OCI-M1 (cell line): ENCODE results near the gene BRD7.

Source experiments
- DNase-seq: peaks from one replicate; lab custom pipeline; 2025; lab: John Stamatoyannopoulos, UW

Gene BRD7

GRCh38 chr16:50389900-50390299 lies 21.1 kb upstream of the BRD7 start:
- DNase-seq: peak; percentile 14

DNA sequence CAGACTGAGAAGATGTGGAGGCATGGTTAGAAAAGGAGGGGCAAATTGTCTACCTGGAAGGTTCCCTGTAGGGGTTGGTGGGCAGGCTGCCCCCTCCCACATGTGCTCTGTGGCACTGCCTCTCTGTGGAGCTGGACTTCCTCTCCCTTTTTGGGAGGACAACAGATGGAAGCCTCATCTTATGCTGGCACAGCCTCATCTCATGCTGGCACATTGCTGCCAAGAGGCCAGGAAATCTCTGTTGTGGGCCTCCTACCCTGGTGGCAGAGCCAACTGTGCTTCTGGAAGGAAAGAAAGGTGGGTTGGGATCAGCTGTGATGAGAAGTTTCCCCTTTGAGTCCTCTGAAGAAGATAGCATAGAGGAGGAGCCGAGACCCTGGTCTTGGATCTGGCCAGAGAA lies 19.7 kb upstream of the BRD7 start:
- no peak for DNase-seq

DNA sequence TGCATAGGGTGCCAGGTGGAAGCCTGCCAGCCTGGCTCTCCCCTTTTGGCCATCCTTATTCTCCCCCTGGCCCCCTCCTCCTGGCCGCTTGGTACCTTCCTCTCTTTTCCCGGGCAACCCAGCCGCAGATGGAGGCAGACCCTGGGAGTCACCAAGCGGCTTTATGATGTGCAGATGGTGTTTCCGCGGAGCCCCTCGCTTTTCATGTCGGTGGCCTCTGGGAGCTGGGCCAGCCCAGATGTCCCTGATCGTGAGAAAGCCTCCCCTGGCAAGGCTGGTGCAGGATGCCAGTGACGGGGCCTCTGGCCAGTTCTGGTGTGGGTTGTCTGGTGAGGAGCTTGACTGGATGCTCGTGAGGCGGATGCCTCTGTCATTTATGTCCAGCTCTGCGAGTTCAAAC lies 18.0 kb upstream of the BRD7 start:
- DNase-seq: no peak

- DNase-seq: no peak
Observed at GRCh38 chr16:50386139-50386538, 17.4 kb upstream of the BRD7 start.

GRCh38 chr16:50384500-50385135 lies 15.8 kb upstream of the BRD7 start:
- no peak for DNase-seq

GRCh38 chr16:50381679-50382440 lies 13.1 kb upstream of the BRD7 start:
- DNase-seq: peak; percentile 24

DNA sequence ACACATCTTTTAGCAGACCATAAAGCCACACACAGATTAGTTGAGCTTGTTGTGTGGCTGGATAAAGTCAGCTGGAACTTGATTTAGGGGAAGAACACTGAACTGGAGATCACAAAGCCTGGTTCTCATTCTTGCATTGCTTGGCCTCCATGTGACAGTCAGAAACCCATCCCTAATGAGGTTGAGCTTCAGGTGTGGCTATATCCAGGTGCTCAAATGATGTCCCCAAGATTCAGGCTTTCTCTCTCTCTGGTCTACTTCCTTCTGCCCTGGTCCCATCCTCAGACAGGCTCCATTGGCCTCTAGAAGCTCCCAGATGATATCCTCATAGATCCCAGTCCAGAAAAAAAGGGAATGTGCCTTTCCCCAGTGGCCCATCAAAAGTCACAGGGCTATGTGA lies 9.6 kb upstream of the BRD7 start:
- DNase-seq: no peak

DNA sequence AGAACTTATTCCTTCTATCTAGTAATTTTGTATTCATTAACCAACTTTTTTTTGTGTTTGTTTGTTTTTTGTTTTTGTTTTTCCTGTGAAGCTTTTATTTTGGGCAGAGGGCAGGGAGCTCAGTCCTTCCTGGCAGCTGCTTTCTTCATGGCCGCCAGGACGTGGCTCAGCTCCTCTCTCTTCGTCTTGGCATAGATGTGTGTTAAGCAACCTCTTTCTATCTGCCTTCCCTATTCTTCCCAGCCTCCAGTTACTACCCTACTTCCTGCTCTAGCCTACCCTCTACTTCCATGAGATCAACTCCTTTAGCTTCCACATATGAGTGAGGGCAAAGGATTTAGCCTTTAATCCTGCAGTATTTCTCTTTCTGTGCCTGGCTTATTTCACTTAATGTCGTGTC lies 8.2 kb upstream of the BRD7 start:
- no peak for DNase-seq

DNA sequence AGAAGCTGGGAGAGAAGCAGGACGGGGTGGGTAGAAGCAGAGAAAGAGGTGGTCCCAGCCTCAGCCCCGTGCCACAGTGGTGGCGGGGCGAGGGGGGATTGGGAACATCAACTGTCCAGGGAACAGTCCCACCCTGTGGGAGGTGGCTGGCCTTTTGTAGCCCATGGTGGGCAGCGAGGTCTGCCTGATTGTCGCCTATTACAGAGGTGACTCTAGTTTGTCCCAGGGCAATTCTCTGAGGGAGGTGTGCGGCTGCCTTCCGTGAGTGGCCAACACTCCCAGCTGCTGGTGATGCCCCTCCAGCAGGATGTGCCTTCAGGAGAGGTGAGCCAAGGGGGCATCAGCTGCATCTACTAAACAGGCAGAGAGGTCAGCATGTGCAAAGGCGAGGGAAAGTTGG lies 5.0 kb upstream of the BRD7 start:
- no peak for DNase-seq

DNA sequence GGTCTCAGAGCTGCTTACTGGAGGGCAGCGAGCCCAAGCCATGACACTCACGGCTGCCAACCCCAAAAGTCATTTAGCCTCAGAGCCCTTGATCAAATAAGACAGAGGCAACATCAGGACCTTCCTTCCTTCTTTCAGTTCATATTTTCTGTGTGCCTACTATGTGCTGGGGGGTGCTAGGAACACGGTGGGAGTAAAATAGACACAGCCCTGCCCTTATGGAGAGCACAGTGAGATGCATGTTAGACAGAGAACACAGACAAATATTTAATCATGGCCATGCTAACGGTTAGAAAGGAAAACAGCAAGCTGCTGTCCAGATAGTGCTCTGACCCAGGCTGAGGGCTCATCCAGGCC lies 4.5 kb upstream of the BRD7 start:
- DNase-seq: no peak

- no peak for DNase-seq
Observed at GRCh38 chr16:50372611-50373344, 4.0 kb upstream of the BRD7 start.

GRCh38 chr16:50371936-50372595 lies 3.3 kb upstream of the BRD7 start:
- peak; percentile 12 for DNase-seq

DNA sequence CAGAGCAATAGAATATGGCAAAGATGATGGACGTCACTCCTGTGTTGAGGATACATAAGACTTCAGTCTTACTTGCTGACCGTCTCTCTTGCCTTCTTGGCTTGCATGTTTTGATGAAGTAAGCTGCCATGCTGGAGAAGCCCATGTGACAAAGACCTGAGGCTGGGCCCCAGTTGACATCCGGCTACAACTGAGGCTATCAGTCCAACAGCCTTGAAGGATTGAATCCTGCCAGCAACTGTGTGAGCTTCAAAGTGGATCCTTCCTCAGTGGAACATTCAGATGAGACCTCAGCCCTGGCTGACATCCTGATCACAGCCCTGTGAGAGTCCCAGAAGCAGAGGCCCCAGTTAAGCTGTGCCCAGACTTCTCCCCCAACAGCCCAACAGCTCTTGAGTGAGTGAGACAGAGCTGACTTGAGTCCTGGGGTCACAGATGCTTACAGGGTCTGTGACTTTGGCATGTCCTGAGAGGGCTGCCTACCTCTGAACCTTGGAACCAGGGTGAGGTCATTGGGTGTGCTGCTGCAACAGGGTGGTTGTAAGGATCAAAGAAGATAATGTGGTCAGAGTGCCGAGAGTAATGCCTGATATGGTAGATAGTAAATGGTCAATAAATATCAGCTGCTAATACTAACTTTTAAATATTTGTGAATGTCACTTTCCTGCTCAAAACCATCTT lies 2.4 kb upstream of the BRD7 start:
- DNase-seq: no peak

DNA sequence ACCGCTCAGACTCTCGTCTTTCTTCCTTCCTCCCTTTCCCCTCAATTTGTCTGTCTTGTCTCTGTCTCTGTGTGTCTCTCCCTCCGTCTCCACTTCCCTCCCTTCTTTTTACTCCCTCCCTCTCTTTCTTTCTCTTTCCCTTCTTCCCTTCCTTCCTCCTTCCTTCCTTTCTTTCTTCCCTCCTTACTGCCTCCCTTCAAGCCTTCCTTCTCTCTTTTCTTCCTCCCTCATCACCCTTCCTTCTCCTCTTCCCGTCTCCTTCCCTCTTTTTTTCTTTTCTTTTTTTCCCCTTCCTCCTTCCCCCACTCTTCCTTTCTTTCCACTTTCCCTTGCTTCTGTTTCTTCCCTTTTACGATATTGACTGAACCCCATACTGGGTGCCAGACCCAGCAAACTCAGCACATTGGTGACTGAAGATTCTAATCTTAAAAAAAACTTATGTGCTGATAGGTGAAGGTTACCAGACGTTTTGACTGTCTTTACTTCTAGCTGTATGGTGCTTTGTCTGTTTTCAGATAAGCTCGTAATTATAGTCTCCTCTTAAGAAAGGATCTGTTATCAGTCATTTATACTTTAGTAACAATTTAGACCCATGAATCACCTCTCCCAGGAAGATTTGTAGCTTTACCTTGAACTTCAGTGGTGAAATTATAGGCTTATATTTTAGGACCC lies 481 bp upstream of the BRD7 start:
- peak; percentile 43 for DNase-seq

DNA sequence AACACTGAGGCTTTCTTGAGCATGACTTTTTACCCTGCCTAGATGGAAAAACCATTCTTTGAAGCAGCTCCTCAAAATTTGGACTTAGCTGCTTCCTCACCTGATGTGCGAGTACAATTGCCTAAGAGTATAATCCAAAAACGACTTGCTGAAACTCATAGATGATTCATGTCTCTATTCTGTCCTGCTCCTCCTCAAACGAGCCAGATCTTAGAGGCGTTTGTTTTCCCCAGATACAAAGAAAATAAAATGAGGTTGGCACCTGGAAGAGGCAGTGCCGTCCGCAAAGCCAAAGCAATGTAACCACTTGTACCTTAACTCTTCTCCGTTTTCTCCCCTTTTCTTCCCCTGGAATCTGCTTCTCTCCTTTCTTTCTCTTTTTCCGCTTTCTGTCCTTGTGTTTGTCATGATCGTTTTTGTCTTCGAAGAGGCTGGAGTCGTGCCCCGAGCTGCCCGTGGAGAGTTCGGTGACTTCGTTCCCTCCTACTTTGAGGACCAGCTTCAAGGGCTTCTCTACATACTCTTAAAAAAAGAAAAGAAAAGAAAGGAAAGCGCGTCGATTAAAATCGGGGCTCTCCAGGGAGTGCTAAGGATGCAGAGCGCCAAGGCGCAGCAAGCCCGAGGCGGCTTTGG lies 895 bp downstream of the BRD7 start:
- no peak for DNase-seq

GRCh38 chr16:50365791-50366575 lies 2.8 kb downstream of the BRD7 start:
- peak; percentile 11 for DNase-seq

DNA sequence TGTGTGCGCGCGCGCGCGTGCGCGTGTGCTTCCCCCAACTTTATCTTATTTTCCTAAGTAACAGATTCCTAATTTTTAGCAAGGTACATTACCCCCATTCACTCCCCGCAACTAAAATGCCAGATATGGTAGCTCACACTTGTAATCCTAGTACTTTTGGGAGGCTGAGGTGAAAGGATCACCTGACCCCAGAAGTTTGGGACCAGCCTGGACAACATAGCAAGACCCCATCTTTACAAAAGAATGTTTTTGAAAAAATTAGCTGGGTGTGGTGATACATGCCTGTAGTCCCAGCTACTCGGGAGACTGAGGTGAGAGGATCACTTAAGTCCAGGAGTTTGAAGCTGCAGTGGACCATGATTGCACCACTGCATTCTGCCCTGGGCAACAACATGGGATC lies 5.1 kb downstream of the BRD7 start:
- no peak for DNase-seq

DNA sequence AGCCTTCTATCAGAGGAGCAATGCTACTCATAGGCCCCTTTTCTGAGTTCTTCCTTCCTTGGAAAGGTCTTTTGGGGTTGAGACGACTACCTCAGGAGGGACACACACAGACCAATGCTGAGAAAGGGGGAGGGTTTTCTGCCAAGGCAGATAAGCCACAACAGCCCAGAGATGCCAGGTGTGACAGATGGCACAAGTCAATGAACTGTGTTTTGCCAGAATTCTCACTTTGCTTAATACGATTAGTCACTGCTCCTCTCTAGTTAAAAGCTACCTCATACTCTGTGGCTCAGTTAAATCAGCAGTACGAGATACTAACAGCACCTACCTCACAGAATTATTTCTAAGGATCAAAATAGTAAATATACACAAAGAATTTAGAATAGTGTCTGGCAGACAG lies 8.0 kb downstream of the BRD7 start:
- no peak for DNase-seq

GRCh38 chr16:50360033-50360778 lies 8.6 kb downstream of the BRD7 start:
- no peak for DNase-seq

DNA sequence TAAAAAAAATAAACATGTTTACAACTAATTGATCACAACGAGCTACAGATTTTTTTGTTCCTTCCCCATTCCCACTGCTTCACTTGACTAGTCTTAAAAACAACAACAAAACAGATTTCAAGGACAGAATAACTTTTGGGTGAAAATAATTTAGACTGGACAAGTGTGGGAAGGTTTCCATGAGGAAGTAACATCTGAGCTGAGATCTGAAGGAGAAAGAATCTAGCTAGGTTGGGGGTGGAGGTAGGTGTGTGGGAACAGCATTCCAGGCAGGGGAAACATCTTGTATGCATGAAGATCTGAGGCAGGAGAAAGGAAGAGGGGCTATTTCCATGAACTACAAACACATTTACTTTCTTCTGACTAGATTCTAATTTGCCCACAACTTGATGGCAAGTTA lies 9.2 kb downstream of the BRD7 start:
- no peak for DNase-seq
